K562 (cell line): ENCODE measurements around the gene ZNF485. TPM values are rescaled to one million over a fixed set of nuclear protein-coding genes. Genes with fewer than 3 reads are reported as not detected.

Experiments
- CHAMP1 ChIP-seq: fragments of 450-650 bp; IDR thresholded peaks from 2 replicates; pipeline ENCODE4 v1.6.1; 2016; ENCODE audit warnings: mild to moderate bottlenecking
- CREM ChIP-seq: IDR thresholded peaks from 2 replicates; pipeline ENCODE4 v1.6.1; 2014; ENCODE audit warnings: antibody characterized with exemption, low read depth
- ESRRA ChIP-seq: fragments of 450-650 bp; IDR thresholded peaks from 2 replicates; pipeline ENCODE4 v1.6.1; 2014; ENCODE audit warnings: low read depth, mild to moderate bottlenecking, moderate library complexity, borderline replicate concordance
- ETV1 ChIP-seq: fragments of 450-650 bp; conservative IDR thresholded peaks from 2 replicates; pipeline ENCODE4 v1.6.1; 2016; ENCODE audit warnings: missing genetic modification characterization, control low read depth, low read depth, missing compliant biosample characterization
- HCFC1 ChIP-seq: IDR thresholded peaks from 2 replicates; pipeline ENCODE4 v1.6.1; 2012; ENCODE audit warnings: low read depth, low read length, improper control_type of control experiment
- HNRNPK ChIP-seq: fragments of 200-400 bp; formaldehyde crosslinking; IDR thresholded peaks from one replicate; pipeline ENCODE4 v1.6.1; 2018; ENCODE audit warnings: mild to moderate bottlenecking, low read depth, low read length; ENCODE audit not compliant: poor library complexity, severe bottlenecking
- HNRNPUL1 ChIP-seq: fragments of 200-400 bp; formaldehyde crosslinking; IDR thresholded peaks from 2 replicates; pipeline ENCODE4 v1.6.1; 2017; ENCODE audit warnings: low read length
- KLF13 ChIP-seq: fragments of 450-650 bp; IDR thresholded peaks from 2 replicates; pipeline ENCODE4 v1.6.1; 2016; ENCODE audit warnings: missing genetic modification characterization, low read depth, mild to moderate bottlenecking, missing compliant biosample characterization, moderate library complexity, borderline replicate concordance
- MAFF ChIP-seq: IDR thresholded peaks from 2 replicates; pipeline ENCODE4 v1.6.1; 2012; ENCODE audit warnings: low read length, improper control_type of control experiment
- NCOA2 ChIP-seq, 2 experiments: fragments of 450-650 bp; IDR thresholded peaks; 2 replicates each; pipeline ENCODE4 v1.6.1; 2018; ENCODE audit warnings: mild to moderate bottlenecking in 2 of 2, moderate library complexity in 1 of 2; ENCODE audit not compliant: partially characterized antibody in 2 of 2
- NONO ChIP-seq, 2 experiments: fragments of 200-400 bp in 1 of 2; fragments of 450-650 bp in 1 of 2; formaldehyde crosslinking in 1 of 2; IDR thresholded peaks; 2 replicates each; pipeline ENCODE4 v1.6.1; 2017; ENCODE audit warnings: low read depth in 2 of 2, mild to moderate bottlenecking in 2 of 2, moderate library complexity in 2 of 2, low read length in 1 of 2
- RBFOX2 ChIP-seq: fragments of 200-400 bp; formaldehyde crosslinking; IDR thresholded peaks from 2 replicates; pipeline ENCODE4 v1.6.1; 2017; ENCODE audit warnings: low read depth, mild to moderate bottlenecking, low read length, moderate library complexity
- RCOR1 ChIP-seq, 2 experiments: IDR thresholded peaks; 2 replicates each; pipeline ENCODE4 v1.6.1; 2012; ENCODE audit warnings: low read depth in 2 of 2, low read length in 2 of 2, borderline replicate concordance in 1 of 2, improper control_type of control experiment in 1 of 2
- TGIF2 ChIP-seq: sonication (generic); formaldehyde crosslinking; IDR thresholded peaks from 2 replicates; pipeline ENCODE4 v1.8.1; 2022; ENCODE audit warnings: mild to moderate bottlenecking, missing genetic modification reagents, moderate library complexity
- UBTF ChIP-seq, 2 experiments: IDR thresholded peaks; 2 replicates each; pipeline ENCODE4 v1.6.1; 2012; ENCODE audit warnings: improper control_type of control experiment in 2 of 2, low read depth in 2 of 2, low read length in 2 of 2, borderline replicate concordance in 1 of 2
- USF1 ChIP-seq: sonication (generic); formaldehyde crosslinking; IDR thresholded peaks from 2 replicates; pipeline ENCODE4 v1.9.0; 2022; ENCODE audit warnings: mild to moderate bottlenecking, missing genetic modification reagents
- ZFPM2 ChIP-seq: fragments of 250-450 bp; sonication (Bioruptor Pico); IDR thresholded peaks from 2 replicates; pipeline ENCODE4 v1.5.1; 2022; ENCODE audit warnings: mild to moderate bottlenecking
- ZNF124 ChIP-seq: sonication (generic); formaldehyde crosslinking; IDR thresholded peaks from 2 replicates; pipeline ENCODE4 v1.8.1; 2022; ENCODE audit warnings: missing genetic modification reagents
- ZNF146 ChIP-seq: IDR thresholded peaks from one replicate; pipeline ENCODE4 v1.6.1; 2018; ENCODE audit warnings: missing compliant biosample characterization; ENCODE audit not compliant: unreplicated experiment
- ZNF23 ChIP-seq: fragments of 250-450 bp; sonication (Bioruptor Pico); IDR thresholded peaks from 2 replicates; pipeline ENCODE4 v1.4.0; 2020; ENCODE audit warnings: mild to moderate bottlenecking
- ZNF282 ChIP-seq: sonication (generic); formaldehyde crosslinking; IDR thresholded peaks from 2 replicates; pipeline ENCODE4 v1.8.1; 2023; ENCODE audit warnings: missing genetic modification reagents
- ZNF668 ChIP-seq: fragments of 250-450 bp; sonication (Bioruptor Pico); IDR thresholded peaks from 2 replicates; pipeline ENCODE4 v1.8.0; 2022; ENCODE audit warnings: mild to moderate bottlenecking, inconsistent platforms
- ZNF77 ChIP-seq: fragments of 250-450 bp; sonication (Bioruptor Pico); IDR thresholded peaks from 2 replicates; pipeline ENCODE4 v1.5.0; 2020
- ZSCAN32 ChIP-seq: fragments of 450-650 bp; formaldehyde crosslinking; IDR thresholded peaks from 2 replicates; pipeline ENCODE4 v1.4.0; 2020; ENCODE audit warnings: mild to moderate bottlenecking, moderate library complexity
- polyA plus RNA-seq, 8 experiments: library from polyadenylated mRNA; depleted of rRNA in 4 of 8; stranded (reverse) in 5 of 8; unstranded in 3 of 8; fragments of >200 nt; fragmentation: Nextera tagmentation in 2 of 8; fragmentation: Illumina TruSeq in 1 of 8; extraction: Ambion mirVana in 2 of 8; extraction: Trizol in 1 of 8; gene quantifications; 2 replicates each; pipeline versions ENCODE4 v1.2.1 to v1.2.3, GENCODE V29; 2011 to 2014; ENCODE audit warnings: inconsistent platforms in 1 of 8, missing spikeins in 1 of 8
- total RNA-seq, 7 experiments: library from RNA; depleted of rRNA in 6 of 7; stranded (reverse); fragments of >200 nt in 6 of 7; fragmentation: Illumina TruSeq in 2 of 7; extraction: Trizol in 2 of 7; gene quantifications; 2 replicates each; pipeline versions ENCODE4 v1.2.1 to v1.2.3, GENCODE V29; 2011 to 2021; ENCODE audit warnings: low replicate concordance in 1 of 7

The ZNF485 gene
- total and polyA plus RNA-seq, 9 of the 15 experiments (the other 6 are each of a cell fraction or from before 2014, with no cell fraction given), result 8.0 to 18.7 (median 11.9) TPM

- TF ChIP-seq ZNF124 (CRISPR knock-in tag), result no peak
- no peak for TF ChIP-seq ZNF282 (CRISPR knock-in tag)
- TF ChIP-seq ZNF77 (CRISPR knock-in tag), result no peak
- no peak for TF ChIP-seq UBTF (IDR thresholded peaks at IDR 0.05; ENCODE audit: borderline replicate concordance in 1 of 2, low read depth in 2 of 2, low read length in 2 of 2)
- TF ChIP-seq ZSCAN32, result no peak
- TF ChIP-seq NONO (IDR thresholded peaks at IDR 0.05; ENCODE audit: low read depth in 2 of 2, low read length in 1 of 2), result no peak
- no peak for TF ChIP-seq MAFF
- TF ChIP-seq HNRNPK, result no peak
- no peak for TF ChIP-seq ZNF146 (CRISPR knock-in tag)
- TF ChIP-seq ZFPM2, result no peak
- peak; percentile 66 for TF ChIP-seq USF1 (CRISPR knock-in tag)
- TF ChIP-seq RCOR1 (IDR thresholded peaks at IDR 0.05; ENCODE audit: borderline replicate concordance in 1 of 2, low read depth in 2 of 2, low read length in 2 of 2), result no peak
- TF ChIP-seq CREM, result peak; percentile 56; the same call in 1 of the 2 replicates
- TF ChIP-seq TGIF2 (CRISPR knock-in tag), result no peak
- TF ChIP-seq ESRRA, result no peak; the same call in 1 of the 2 replicates
- TF ChIP-seq KLF13, result no peak
- TF ChIP-seq NCOA2 (IDR thresholded peaks at IDR 0.05; ENCODE audit: partially characterized antibody in 2 of 2), result no peak
- no peak for TF ChIP-seq CHAMP1
- TF ChIP-seq ZNF668 (CRISPR knock-in tag), result 0 out of 2 replicates have a peak, but pooled peaks have one; percentile 63
- TF ChIP-seq ZNF23 (CRISPR knock-in tag), result no peak
- TF ChIP-seq HCFC1, result peak; percentile 98
- no peak for TF ChIP-seq HNRNPUL1
- TF ChIP-seq RBFOX2, result peak; percentile 96
- TF ChIP-seq ETV1 (tag), result no peak
These were observed at the start of gene ZNF485 (continued) for GRCh38 chr10:43606323-43607198.
